Kidney capillary endothelial cell (primary cell): ENCODE measurements around the gene CYFIP2.

Experiments
- DNase-seq: peaks from one replicate; pipeline ENCODE4 v3.0.0-alpha.2; 2018; ENCODE audit warnings: low spot score

The CYFIP2 gene

DNA sequence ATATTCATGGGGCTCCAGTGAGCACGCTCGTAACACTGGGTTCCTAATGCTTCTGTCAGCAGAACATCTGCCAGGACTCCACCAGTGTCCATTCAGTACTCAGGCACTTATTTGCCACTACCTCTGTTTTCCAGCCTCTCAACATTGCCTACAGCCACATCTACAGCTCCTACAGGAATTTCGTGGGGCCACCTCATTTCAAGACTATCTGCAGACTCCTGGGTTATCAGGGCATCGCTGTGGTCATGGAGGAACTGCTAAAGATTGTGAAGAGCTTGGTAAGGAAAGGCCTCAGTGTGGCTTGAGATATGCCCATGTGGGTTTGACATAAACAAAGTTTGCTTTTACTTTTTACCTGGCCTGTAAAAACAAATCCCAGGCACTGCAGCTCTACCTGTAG lies 92.9 kb downstream of the CYFIP2 start:
- no peak for DNase-seq

DNA sequence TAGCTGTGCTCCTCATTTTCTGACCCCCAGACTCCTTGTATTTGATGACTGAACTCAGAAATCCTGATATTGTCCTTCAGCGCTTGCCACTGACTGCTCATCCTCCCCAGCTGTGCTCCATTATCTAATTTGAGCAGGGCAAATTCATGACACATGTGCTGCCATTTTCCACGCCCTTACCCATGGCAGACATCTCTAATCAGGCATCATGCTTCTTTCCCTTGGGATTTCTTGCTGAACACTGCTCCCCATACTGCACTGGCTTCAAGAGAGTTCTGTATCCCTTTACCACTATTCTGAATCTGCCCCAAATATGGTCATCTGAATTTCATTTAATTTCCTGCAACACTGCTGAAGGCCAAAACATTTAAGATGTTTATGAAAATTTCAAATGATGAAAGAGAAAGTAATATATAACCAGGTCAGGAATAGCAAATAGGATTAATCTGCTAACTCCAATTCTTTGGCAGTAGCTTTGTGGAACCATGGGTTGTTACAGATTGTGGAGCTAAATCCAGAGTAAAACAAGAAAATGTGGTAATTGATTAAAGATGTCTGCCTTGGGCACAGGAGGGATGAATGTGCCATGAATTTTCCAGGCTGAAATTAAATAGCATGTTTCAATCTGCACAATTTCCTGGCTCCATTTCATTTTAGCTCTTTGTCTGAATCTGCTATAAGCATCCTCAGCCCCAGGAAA lies 93.6 kb downstream of the CYFIP2 start:
- no peak for DNase-seq

DNA sequence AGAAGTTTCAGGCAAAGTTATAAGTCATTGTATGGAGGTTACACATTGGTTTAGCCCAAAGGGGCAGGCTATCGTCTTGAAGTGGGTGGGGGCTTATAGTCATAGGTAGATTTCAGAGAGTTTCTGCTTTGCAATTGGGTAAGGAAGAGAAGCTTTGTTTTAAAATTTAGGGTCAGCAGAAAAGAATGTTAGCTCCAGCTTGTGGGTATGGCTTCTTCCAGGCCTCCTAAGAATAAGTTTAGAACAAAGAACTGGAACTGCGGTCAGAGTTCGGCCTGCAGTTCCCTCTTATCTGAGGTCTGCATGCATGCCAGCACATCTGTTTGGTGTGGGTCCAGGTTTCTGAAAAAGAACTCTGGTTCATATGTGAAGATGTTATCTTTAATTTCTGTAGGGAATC lies 96.1 kb downstream of the CYFIP2 start:
- no peak for DNase-seq

DNA sequence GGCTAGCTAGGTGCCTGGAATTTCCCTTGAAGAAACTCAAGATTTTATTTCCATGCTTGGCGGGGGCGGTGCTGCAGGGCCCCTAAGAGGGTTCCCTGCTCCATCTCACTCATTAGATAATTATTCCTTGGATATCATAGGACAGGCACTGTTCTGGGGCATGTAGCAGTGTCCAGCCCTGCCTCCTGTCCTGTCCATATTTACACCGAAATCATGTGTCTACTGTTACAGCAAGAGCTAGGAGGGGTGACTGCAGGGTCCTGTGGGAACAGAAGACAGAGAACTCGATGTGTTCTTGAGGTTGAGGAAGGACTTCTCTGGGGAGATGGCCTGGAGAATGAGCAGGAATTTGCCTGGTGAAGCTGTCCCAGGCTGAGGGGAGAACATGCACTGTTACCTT lies 96.6 kb downstream of the CYFIP2 start:
- DNase-seq: no peak

DNA sequence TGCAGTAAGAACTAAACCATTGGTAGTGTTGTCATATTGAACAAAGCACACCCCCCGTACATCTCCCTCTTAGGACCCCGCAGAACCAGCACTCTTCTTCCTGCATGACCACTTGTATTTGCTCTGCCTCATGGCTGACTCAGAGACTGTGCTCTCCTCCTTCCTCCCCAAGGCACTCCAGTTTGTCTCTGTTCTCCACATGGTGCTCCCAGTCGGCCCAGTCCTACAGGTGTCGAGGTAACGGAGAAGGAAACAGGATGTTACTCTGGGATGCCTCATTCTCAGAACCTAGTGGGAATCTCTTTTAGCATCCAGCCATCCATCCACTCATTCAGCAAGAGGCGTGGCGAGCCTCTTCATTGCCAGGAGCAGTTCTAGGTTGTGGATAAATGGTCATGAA lies 97.1 kb downstream of the CYFIP2 start:
- DNase-seq: no peak

DNA sequence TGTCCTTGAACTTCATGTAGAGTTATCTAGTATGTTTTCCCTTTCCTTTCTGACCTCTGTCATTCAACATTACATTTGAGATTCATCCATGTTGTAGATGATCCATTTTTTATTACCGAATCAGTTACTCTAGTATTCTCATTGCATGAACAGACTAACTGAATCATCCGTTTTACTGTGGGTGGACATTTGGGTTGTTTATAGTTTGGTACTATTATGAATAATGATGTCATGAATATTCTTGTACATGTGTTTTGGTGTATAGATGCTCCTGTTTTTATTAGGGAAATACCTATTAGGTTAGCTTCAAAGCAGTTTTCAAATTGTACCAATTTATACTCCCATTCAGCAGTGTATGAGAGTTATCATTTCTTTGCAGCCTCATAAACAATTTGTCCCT lies 99.8 kb downstream of the CYFIP2 start:
- no peak for DNase-seq

DNA sequence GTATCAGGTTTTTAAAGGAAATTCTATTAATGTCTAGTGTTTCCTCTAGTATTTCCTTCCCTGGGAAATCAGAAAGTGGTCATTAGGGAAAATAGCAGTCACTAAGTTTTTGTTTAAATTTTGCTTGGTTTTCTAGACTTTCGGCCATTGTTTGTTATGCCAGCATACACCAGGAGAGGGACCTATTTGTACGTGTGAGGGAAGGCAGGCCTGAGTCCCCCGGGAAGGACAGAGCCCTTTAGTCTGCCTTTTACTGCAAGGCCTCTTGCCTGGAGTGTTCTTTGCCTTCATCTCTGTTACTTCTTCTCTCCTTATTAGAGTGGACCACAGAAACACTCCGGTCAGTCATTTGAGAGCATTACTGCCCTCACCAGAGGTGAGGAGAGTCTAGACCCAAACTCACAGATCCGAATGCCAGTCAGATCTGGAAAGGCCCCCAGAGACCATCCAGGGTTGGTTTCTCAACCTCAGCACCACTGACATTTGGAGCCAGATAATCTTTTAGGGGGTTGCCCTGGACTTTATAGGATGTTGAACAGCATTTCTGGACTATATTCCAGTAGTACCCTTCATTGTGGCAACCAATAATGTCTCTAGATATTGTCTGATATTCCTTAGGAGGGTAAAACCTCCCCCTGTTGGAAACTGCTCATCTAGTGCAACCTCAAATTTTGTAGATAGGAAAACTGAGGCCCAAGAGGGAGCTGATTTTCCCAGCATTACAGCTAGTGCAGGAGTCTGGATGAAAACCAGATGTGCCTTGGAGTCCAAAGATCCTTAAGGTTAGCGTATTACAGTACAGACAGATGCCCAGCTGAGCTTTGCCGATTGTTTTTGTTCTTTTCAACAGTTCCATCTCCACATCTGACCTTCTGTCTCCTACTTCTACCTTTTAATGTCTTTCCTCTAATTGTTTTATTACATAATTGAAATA lies 101.1 kb downstream of the CYFIP2 start:
- peak; percentile 74 for DNase-seq

DNA sequence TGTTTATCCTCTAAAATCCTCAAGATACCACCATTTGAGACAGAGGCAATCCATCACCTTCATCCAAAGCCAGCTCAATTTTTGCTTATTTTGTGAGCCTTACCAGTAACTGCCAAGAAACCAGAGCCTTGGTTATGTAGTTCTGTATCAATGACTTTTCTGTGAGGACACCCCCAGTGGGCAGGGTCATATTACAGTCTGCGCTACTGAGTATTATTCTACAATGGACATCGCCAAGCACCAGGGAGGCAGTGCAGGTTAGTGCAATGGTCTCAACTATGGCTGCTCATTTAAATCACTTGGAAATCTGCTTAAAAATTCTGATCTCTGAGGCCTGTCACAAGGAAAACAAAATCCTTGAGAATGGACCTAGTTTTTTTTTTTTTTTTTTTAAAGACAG lies 103.6 kb downstream of the CYFIP2 start:
- no peak for DNase-seq

DNA sequence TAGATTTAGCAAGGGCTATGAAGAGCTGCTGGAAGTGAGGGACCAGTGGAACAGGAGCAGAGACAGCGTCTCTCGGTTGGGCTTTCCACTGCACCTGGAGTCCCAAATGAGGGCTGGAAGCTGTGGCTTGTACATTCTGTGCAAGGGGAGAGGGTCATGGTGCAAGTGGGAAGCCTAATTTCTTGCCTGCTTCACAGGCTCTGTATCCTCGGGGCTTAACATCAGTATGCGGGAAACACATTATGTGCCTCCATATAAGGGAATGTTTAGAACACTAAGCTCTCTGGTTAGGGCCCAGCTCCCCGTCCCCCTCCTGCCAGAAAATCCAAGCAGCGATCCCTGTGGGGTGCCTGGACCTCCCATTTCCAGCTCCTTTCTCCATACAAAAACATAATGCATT lies 105.0 kb downstream of the CYFIP2 start:
- DNase-seq: no peak

DNA sequence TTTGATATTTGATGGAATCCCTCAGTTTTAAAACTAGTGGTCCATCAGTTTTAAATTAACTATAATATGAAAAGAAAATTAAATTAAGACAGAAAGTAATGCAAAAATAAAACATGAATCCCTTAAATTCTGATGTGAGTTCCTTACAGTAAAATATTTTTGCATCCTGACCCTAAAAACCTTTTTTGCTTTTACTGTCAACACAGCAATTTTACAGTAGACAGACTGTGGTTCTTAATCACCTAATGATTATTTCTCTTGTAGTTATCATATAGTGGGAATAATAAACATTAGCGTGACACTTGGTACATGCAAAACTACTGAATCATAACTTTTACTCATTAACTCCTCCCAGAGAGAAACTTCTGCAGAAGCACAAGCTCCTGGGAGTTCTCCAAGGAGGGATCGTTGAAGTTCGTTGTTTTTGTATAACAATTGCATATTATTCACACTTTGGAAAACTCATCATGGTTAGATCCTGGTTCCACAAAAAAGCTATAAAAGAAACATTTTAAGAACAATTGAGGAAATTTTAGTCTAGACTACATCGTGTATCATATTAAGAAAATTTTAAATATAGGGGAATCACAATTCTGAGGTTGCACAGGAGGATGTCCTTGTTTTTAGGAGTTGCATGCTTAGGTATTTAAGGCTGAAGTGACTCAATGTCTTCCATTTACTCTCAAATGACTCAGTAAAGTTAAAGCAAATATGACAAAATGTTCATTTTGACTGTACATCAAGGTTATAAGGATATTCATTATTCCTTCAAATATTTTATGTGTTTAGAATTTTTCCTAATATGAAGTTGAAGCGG lies 105.9 kb downstream of the CYFIP2 start:
- DNase-seq: no peak

DNA sequence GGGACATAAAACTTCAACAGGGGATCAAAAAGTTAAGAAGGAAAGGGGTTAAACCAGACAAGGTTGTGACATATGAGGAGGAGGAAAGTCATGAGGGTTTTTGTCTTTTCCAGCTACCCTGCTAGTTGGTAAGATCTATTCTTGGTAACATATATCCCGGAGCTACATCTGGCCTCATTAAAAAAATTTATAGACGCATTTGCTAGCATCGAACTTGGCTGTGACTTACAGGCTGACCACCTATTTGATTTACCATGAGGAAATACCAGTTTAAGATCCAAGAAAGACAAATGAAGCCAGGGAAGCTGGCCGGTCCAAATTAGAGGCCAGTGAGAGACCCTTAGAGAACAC lies 106.5 kb downstream of the CYFIP2 start:
- no peak for DNase-seq

DNA sequence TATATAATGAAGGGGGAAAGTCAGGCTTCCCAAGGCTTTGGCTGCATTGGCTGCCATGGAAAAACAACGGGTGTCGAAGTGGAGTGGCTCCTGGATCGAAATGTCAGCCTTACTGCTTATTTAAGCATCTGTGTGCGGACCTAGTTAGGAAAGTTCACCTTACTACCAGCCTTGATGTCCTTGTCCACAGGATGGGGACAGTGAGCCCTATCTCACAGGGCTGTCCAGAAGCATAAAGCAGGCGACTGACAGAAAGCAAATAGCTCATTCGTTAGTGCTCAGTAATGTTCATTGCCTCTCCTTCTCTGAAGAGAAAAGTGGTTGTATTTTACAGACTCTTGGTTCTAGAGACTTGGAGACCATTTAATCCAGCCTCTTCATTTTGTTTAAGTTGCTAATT lies 112.6 kb downstream of the CYFIP2 start:
- DNase-seq: no peak

DNA sequence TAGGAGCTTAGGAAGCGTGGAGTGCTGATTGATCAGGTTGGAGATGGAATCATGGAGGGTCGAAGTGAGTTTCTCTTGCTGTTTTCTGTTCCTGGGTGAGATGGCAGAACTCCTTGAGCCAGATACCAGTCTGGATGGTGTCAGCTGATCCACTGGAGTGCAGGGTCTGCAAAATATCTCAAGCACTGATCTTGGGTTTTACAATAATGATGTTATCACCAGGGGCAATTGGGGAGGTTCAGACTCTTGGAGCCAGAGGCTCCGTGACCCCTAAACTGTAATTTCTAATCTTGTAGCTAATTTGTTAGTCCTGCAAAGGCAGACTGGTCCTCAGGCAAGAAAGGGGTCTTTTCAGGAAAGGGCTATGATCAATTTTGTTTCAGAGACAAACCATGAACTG lies 114.1 kb downstream of the CYFIP2 start:
- DNase-seq: no peak

DNA sequence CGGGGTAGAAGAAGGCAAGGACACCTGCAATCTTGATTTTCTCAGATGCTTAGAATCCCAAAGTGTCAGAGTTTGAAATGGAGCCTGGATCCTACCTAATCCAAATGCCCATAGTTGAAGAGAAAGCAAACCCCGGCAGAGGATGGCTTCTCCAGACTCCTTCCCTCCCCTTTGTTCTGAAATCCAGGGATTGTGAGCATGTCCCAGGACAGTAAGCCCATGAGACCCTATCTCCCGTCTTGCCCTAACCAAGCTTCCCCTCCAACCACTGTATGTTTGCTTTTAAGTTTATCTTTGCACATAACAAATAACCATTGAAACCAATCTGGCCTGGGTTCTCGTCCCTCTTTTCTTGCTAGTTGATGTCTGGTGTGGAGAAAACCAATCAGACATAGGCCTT lies 115.8 kb downstream of the CYFIP2 start:
- DNase-seq: no peak

DNA sequence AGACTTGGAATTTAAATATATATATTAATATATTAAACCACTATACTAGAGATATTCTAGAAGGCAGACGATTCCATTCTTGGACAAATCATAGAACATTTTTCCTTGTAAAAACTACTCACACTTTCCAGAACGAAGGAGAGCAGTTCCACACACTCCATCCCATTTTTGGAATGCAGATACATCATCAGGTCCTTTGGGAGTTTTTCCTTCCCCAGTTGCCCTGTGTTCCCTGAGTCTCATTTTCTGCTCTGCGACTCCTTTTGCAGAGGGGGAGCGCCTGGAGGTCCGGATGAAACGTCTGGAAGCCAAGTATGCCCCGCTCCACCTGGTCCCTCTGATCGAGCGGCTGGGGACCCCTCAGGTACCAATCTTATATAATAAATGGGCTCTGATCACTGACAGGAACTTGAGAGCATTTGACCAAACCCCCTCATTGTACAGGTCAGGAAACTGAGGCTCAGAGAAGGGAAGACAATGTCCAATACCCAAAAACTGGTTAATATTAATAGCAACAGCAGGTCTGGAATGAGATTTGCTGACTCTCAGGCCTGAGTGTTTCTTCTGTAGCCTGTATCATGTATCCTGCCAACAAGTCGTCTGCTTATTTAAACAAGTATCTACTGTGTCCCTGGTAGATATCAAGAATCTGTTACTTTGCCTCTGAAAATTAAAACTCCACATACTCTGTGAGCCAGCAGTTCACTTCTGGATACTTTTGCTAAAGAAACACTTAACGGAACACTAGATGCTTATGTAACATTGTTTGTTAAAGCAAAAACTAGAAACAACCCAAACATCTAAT lies 117.3 kb downstream of the CYFIP2 start:
- no peak for DNase-seq

DNA sequence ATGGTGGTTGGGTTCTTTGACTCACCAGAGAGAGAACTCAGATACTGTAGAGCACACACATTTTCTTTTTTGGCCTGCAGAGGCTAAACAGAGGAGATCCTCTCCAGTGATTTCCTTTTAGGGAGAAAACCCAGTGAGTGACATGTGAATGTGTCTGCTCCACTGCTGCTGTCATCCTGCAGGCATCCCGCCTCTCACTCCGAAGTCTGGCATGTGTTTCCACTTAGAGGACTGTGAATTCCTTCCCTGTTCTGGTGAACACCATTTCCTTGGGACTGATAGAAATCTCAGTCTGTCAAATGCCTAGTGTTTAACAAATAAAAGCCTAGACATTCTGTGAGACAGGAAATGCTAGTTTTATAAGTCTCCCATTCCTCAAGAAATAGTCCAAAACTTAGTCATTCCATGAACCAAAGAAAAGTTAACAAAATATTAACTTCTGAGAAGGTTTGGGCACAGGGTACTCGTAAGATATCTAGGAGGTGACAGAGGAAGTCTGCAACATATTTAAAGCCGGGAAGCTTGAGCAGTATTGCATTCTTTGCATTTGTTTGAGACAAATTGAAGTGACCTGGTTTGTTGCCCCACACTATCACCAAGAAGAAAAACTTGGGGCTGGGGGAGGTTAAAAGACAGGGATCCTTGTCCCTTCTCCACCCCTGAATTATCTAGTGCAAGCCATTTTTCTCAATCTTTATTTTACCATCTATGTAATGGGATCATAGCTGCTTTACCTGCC lies 119.2 kb downstream of the CYFIP2 start:
- peak; percentile 98 for DNase-seq

DNA sequence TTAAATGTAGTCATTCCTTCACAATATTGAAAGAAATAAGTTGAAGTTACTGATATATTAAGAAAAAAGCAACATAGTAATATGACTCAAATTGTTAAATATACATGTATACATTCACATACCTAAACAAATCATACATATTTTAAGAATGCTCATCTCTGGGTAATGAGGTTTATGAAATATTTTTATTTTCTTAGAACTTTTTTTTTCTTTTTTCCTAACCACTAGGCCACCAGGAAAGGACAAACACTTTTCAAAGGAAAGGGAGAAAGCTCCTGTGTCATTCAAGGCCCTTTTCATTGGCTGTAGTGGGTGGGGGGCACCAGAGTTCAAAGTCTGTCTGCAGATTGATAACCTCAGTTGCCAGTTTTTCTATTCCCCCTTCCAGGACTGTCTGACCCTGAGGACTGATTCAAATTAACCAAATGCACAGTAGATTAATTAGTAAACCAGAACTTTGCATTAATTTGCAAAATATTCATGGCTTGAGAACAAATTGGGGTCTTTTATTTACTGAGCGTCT lies 121.2 kb downstream of the CYFIP2 start:
- DNase-seq: no peak

DNA sequence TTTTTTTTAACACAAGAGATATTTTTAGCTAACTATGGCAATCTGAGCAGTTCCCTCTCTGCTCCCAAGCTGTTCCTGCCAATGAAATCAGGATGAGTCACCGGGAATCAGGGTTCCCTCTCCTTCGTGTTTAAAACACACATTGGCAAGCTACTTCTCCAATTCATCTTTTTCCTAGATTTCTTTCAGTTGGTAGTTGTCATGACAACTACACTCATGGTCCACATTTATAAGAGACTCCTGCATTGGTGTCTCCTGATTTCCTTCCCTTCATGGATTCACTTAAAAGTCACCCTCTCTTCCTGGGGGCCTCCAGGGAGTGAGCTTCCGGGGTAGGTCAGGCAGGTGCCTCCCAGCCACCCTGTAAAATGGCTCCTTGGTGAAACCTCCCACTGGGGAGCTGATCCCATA lies 121.8 kb downstream of the CYFIP2 start:
- DNase-seq: peak; percentile 67

DNA sequence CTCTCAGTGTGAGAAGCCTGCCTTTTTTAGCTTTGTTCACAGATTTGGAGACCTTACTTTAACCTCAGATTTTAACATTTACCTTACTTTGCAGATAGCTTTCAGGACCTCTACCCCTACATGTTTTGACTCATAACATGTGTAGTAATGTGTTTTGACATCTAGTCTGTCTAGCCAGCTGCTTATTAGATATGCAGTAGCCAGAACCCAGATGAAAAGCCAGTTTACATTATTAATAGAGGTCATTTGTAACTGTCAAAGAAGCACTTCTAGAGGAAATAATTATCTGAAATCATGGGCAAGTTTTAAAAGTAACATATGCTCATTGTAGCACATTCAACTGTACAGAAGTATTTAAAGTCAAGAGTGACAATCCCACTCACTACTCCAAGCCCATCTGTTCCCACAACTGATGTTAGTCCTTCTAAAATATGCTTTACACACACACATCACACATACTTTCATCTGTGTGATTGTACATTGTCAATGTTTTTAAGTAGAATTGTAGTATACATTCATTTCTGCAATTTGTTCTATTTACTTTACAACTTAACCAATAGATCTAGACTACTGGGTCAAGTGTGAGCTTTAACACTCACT lies 122.3 kb downstream of the CYFIP2 start:
- no peak for DNase-seq

DNA sequence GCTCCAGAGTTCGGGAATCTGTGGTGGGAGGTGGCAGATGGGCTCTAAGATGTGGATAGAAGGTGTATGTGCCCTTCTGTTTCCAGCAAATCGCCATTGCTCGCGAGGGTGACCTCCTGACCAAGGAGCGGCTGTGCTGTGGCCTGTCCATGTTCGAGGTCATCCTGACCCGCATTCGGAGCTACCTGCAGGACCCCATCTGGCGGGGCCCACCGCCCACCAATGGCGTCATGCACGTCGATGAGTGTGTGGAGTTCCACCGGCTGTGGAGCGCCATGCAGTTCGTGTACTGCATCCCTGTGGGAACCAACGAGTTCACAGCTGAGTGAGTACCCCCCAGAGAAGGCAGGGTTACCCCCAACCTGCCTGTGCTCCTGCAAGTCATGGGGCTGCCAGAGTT lies 123.2 kb downstream of the CYFIP2 start:
- DNase-seq: no peak

DNA sequence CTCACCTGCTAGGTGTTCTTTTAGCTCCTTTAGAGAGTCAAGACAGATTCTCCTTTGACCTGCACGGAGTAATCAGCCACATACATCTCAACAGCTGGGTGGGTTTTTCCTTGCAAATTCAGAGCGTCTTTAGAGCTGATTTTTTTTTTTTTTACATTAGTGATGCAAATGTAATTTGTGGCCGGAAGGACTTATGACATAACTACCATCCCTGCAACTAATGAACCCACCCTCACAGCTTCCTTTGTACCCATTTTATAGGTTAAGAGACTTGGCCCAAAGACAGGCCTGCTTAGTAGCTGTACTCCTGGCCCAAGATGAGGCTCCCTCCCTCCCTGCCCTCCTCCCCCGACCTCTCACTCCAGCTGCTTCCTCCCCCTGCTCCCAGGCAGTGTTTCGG lies 124.2 kb downstream of the CYFIP2 start:
- no peak for DNase-seq
